NCI-H345 treated with DMSO at 0.1 percent for 48 hours (cell line): Measurements from ENCODE around the gene ARHGAP25.

Source experiments
- DNase-seq: peaks from one replicate; lab custom pipeline; 2025; ENCODE audit not compliant: unreplicated experiment; lab: John Stamatoyannopoulos, UW

ARHGAP25 gene

DNA sequence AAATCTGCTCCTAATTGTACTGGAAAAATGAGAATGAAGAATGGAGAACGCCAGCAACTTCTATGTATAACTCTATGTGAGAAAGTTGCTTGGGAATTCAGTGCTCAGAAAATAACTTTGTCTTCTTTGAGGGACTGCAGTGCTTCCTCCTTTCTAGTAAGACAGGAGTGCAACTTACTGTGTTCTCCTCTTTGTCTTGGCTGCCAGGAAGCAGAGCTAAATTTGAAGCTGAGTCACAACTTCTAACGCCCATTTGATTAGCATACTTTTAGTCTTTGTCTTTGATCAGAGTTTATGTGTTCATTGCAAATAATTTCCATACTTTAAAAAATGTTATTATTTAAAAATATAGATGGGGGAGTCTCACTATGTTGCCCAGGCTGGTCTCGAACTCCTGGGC lies 6.6 kb downstream of the ARHGAP25 start:
- no peak for DNase-seq

DNA sequence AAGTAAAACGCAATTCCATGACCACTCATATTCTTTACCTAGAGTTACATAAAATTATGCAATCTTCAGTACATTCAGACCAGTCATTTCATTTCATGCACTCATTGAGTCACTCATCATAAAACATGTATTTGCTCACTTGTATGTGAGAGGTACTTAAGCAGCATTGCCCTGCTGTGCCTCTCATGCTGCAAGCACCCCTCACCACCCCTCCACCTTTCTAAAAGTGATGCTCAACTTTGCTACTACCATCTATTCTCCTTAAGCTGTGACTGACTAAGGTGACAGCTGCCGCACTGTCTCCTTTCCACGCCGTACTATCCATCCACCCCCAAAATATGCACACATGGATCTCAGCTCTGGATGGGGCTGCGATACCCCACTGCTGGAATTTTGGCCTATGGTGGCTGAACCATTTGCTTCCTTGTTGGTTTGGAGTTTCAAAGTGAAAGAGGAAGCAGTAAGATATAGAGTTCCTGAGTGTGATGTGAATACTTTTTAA lies 7.2 kb downstream of the ARHGAP25 start:
- DNase-seq, result peak; percentile 14

DNA sequence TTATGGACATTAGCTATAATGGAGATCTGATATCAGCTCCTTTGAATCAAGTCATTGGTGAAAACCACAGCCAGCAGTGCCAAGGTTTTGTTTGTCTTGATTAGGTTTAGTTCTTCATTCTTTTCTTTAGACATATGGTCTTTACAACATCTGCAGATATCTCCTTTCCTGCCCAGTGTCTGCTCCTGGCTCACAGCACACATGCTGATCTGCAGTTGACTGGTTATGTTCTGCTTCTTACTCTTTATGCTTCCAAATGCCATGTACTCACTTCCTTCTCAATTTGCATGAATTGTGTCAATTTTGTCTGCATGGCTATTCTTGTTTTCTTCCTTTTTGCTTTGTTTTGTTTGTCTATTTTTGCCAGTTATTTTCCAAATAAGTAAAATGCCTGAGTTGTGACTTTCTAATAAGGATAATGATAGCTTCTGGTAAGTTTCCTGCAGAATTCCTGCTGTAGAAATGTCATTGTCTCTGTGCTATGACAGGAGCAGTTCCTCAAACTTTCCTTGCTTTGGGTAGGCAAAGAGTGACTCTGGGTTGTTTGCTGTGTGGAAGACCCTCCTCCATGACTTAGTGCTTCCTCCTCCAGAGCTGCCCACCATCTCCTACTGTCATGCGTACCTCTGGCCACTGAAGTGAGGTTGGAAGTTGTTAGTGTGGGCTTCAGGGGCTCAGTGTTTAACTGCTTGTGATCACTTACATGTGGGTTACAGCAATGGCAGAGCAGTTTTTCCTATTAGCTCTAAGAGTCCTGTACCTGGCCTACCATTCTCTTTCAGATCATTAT lies 8.2 kb downstream of the ARHGAP25 start:
- DNase-seq, result no peak

GRCh38 chr2:68743531-68743930 lies 8.9 kb downstream of the ARHGAP25 start:
- no peak for DNase-seq

DNA sequence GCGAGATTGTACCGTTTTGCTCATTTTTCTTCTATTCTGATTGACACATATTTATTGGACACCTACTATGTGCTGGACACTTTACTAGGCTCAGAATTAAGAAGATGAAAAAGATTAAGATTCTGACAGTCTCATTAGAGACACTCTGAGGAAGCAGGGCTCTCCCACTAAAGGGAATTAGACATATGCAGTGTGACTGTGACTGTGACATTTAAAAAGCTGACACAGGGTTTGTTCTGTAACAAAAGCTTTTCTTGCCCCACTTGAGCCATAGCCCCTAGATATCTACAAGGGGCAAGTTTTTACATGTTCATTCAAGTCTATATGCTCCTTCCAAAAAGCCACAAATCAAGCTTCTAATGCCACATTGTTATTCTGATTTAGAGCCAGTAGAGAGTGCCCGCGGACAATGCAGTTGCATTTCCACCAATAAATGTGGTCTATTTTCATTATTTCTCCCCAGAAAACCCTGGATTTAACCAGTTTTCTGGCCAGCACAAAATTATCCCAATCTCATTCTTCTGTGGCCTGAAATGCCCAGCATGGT lies 9.8 kb downstream of the ARHGAP25 start:
- no peak for DNase-seq

- no peak for DNase-seq
Measured at GRCh38 chr2:68745006-68745405, 10.4 kb downstream of the ARHGAP25 start.

DNA sequence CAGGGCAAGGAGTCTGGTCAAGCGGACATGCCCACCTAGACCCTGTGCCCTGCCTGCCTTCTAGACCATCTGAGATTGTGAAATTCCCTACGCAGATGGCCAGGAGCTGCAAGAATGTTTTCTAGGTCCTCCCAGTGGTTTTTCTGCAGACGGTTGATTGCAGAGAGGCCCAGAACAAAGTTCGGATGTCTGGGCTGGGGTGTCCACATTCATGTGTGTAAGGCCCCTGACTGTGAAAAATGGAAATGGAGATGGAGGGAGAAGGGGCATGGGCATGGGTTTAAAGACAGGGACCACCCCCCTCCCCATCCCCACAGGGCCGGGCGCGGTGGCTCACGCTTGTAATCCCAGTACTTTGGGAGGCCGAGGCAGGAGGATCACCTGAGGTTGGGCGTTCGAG lies 11.8 kb downstream of the ARHGAP25 start:
- no peak for DNase-seq

- DNase-seq, result no peak
Measured at GRCh38 chr2:68747413-68747812, 12.8 kb downstream of the ARHGAP25 start.

GRCh38 chr2:68747900-68748299 lies 13.3 kb downstream of the ARHGAP25 start:
- DNase-seq, result no peak

DNA sequence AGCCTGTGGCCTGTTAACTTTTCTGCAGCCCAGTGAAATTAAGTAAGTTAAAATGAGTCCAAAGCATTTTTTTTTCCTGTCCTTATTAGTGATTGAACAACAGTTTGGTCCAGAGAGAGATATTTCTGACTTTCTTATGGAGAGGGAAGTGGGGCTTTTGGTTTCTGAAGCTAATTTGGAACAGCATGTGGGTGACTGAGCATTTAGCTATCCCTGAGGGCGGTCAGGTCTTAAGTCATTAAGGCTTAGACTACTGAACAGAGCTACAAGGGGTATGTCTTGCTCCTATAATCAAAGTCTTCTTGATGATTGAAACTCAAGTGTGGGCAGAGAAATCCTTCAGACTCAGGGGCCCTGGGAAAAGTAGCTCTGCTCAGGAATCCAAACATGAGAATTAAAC lies 14.0 kb downstream of the ARHGAP25 start:
- no peak for DNase-seq

DNA sequence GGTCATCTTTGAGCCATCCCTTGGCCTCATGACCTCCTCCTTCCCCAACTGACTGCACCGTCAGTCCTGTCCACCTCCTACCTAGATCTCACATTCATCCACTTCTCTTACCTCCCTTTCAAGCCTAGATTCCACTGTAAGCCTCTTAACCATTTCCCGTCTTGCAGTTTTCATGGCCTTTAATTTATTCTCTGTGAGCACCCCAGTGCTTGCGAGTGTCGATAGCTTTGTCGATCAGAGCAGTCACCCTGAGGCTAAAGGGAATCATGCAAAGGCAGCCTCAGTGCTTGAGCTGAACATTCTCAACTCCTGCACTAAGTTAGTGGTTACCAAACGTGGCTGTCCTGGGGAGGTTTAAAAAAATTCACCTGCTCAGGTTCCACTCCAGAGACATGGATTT lies 14.7 kb downstream of the ARHGAP25 start:
- DNase-seq, result no peak

DNA sequence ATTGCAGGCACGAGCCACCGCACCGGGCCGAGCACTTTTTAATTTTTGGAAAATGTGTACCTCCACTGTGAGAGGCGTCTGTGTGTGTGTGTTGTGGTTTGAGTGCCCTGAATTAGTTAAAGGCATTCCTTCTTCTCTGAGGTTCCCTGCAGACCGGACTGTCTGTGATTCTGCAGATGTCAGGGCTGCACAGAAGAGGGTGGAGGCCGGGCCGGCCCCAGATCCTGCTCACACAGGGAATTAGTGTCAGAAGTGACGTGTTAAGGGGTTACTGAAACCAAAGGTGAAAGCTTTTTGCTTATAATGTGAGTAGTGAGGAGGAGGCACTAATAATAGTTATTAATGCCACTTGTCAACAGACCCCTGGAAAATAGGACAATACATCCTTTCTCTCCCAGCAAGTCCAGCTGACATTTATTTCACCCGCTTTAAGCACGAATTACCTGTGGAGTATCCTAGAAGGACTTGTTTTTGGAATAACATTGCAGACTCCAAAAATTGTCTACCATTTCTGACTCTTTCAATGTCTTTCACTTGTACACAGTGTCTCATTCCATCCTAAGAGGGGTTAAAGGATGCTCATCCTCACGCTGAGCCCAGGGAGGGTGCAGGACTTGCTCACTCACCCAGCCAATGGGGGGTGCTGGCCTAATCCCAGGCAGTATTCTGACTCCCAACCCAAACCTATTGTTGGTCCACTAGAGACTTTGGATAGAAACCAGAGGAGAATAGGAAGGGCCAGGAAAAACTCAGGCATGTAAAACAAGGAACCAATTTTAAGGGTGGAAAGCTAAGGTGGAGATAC lies 16.2 kb downstream of the ARHGAP25 start:
- no peak for DNase-seq

DNA sequence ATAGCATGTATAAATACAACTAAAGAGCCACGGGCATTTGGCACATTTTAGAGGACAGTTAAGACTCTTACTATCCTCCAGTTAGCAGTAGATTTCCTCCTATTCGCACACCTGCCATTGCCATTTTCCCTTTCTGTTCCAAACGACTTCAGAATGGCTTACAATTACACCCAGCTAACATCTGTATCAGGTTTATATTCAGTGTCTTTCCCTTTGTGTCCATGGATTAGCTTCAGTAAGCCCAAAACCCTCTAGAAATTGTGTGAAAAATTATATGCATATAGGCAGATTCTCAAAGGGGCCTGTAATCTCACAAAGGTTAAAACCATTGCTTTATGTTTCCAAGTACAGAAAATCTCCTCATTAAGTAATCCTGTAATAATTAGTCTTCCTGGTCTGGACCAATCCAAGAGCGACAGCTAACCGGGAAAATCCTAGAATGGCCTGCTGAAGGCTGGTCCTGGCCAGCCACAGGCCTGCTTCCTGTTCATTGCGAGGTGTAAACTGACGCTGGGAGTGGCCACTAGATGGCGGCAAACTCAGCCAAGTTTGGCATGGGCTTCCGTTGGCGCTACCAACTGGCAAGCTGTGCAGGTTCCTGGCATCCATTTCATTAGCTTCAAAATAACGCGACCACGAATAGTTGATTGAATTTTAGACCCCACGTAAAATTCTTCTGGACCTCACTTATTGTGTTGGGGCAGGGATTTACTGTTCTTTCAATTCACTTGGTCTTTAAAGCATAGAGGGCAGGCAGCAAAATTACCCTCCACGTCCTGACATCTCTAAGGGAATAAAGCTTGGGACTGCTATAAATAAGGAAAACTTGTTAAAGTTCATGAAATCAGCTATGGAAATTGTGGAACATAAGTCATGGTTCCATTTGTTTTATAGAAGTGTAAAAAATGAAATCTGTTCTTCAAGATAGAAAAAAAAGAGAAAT lies 17.1 kb downstream of the ARHGAP25 start:
- peak; percentile 78 for DNase-seq

- DNase-seq, result no peak
Measured at GRCh38 chr2:68753318-68753717, 18.7 kb downstream of the ARHGAP25 start.

- DNase-seq, result no peak
Measured at GRCh38 chr2:68755071-68755470, 20.5 kb downstream of the ARHGAP25 start.

DNA sequence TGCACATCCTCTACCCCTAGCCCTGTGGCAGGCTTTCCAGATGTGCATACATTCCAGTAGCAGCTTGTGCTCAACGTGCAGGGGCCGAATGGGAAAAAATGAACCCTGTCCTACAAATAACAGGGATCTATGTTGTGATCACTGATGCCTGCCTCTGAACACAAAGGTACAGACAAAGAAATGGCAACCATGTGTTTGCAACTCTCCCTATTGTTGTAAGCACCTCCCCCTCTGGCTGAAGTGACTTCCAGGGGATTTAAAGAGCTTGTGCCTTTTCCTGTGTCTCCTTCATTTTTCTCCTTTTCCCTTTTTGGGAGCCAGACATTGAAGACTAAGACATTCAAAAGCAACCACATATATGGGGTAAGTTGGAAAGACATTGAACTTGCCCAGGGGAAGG lies 21.6 kb downstream of the ARHGAP25 start:
- no peak for DNase-seq

DNA sequence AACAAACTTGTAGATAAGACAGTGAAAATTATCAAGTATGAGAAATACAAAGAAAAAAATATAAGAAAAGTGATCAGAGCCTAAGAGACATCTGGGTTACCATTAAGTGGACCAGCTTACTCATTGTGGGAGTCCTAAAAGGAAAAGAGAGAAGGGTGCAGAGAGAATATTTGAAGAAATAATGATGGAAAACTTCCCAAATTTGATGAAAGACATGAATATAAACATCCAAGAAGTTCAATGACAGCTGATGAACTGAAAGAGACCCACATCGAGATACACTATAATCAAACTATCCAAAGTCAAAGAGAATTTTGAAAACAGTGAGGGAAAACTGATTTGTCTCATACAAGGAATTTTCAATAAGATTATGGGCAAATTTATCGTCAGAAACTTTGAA lies 22.5 kb downstream of the ARHGAP25 start:
- no peak for DNase-seq

DNA sequence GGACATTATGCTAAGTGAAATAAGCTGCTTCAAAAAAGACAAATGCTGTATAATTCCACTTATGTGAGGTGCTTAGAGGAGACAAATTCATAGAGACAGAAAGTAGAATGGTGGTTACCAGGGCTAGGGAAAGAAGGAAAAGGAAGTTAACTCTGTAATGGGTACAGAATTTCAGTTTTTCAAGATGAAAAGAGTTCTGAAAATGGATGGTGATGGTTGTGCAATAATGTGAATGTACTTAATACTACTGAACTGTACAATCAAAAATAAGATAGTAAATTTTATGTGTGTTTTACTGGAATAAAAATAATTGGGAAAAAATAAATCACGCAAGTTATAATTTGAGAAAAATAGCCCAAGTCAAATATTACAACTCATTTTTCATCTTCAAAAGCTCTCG lies 27.5 kb downstream of the ARHGAP25 start:
- DNase-seq, result no peak

DNA sequence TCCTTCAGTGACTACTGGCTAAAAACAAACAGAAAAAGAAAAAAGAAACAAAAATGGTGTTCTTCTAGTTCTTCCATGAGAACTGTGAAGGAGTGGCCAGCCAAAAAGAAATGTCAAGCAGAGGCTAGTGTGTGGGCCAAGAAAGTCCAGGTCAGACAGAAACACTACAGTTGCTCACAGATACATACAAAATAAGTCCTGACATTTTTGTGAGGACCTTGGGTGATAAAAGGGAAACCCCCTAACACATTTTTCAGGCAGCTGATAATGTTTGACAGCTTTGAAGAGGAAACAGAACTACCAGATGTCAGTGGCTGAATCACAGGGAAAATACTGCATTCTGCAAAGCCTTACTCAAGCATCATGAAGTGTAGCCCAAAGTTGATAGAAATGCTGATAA lies 28.1 kb downstream of the ARHGAP25 start:
- no peak for DNase-seq

- no peak for DNase-seq
Measured at GRCh38 chr2:68764041-68764805, 29.6 kb downstream of the ARHGAP25 start.
